ENCODE results near the gene ARID3A.
"Not testable (repeated sequence)": the region's sequence is repeated elsewhere in the genome, so short reads cannot be mapped to it uniquely, and the experiment has no call there.

ARID3A gene

GRCh38 chr19:1017906-1018305, 92.1 kb downstream of the ARID3A start:
- DNase-seq (ENCODE audit: low read depth) = no peak

DNA sequence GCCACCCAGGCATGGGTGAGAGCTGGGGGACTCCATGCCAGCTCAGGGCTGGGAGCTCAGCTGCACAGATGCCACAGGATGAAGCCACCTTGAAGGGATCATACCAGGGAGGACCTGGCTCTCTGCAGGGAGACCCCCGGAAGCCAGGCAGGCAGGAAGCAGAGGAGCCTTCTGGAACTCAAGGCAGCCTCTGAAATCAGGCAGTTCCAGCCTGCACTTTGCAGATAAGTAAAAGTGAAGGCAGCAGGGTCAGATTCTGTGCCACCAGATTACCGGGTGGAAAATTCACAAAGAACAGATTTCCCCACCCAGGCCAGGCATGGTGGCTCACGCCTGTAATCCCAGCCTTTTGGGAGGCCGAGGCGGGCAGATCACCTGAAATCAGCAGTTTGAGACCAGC, 92.6 kb downstream of the ARID3A start:
- DNase-seq (ENCODE audit: low read depth) = no peak

GRCh38 chr19:1018932-1019615, 93.2 kb downstream of the ARID3A start:
- no peak for DNase-seq (ENCODE audit: low read depth)

DNA sequence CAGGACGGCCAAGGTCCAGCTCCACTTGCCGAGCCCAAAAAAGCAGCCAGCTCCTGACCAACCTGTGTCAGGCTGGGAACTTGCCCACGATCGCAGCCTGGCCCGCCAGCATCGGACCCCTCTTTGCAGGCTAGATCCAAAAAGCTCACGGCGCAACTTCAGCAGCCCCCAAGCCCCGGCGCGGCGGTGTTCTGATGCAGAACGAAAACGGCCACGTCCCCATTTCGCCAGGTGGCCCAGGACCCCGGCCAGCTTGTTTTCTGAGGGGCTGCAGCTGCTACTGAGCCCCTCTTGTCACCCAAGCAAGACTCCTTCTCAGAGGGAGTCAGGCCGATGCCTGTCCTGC, 93.8 kb downstream of the ARID3A start:
- no peak for DNase-seq (ENCODE audit: low read depth)

- DNase-seq (ENCODE audit: low read depth) = no peak
Observed at GRCh38 chr19:1019980-1020867, 94.4 kb downstream of the ARID3A start.

DNA sequence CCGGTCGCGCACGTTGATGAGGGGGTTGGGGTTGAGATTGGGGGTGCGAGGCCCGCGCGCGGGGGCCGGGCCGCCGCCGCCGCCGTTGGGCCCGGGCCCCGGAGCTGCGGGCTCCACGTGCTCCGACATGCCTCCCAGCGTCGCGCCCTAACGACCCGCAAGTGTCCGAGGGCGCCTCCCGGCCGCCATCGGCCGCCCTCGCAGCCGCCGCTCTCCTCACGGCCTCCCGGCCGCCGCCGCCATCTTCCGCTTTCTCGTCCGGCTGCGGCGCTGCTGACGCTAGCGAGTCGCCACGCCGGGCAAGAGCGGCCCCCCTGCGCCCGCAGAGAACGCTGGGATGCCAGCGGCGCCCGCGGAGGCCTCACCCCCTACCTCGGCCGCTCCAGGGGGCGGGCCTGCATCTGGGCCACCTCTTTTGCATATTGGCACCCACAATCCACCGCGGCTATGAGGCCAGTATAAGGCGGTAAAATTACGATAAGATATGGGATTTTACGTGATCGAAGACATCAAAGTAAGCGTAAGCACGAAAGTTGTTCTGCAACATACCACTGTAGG, 95.1 kb downstream of the ARID3A start, which contains the start of gene TMEM259:
Gene TMEM259, minus strand, starts transcription at position 256 of the 558 bp plus-strand sequence. Its CDS starts 127 bp downstream, at position 129.
- peak; percentile 98 for DNase-seq (ENCODE audit: low read depth)

DNA sequence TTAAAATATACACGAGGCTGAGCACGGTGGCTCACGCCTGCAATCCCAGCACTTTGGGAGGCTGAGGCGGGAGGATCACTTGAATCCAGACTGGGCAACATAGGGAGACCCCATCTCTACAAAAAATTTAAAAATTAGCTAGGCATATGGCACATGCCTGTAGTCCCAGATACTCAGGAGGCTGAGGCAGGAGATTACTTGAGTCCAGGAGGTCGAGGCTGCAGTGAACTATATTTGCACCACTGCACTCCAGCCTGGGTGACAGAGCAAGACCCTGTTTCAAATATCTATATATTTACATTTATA, 98.0 kb downstream of the ARID3A start:
- DNase-seq (ENCODE audit: low read depth) = not testable (repeated sequence)

DNA sequence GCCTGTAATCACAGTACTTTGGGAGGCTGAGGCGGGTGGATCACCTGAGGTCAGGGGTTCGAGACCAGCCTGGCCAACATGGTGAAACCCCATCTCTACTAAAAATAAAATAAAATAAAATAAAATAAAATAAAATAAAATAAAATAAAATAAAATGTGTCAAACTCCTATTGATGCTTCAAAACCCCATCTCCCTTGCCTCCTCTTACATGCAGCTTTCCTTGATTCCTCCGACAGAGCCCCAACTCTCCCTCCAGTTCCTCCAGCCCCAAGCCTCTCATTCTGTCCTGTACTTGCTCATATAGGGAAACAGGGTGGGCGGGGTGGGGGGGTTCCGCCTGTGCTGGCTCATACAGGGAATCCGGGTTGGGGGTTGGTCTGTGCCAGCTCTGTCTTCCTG, 99.2 kb downstream of the ARID3A start:
- not testable (repeated sequence) for DNase-seq (ENCODE audit: low read depth)

Data from activated T-helper 1 cell treated with Interleukin-2 at 50 U/mL for 16 hours (primary cell).